Measurements from ENCODE around the gene EVA1A.
"Not testable (repeated sequence)": the region's sequence is repeated elsewhere in the genome, so short reads cannot be mapped to it uniquely, and the experiment has no call there.

The EVA1A gene

GRCh38 chr2:75516378-75517360, 44.1 kb downstream of the EVA1A start:
- DNase-seq = no peak

- no peak for DNase-seq
These were observed 45.0 kb downstream of the EVA1A start for GRCh38 chr2:75515584-75516368.

GRCh38 chr2:75513616-75514170, 47.0 kb downstream of the EVA1A start:
- DNase-seq = no peak

- no peak for DNase-seq
These were observed 48.1 kb downstream of the EVA1A start for GRCh38 chr2:75512455-75513212.

- no peak for DNase-seq
These were observed 54.5 kb downstream of the EVA1A start for GRCh38 chr2:75506101-75506697.

- DNase-seq = no peak
These were observed 55.7 kb downstream of the EVA1A start for GRCh38 chr2:75505012-75505411.

GRCh38 chr2:75503048-75503607, 57.6 kb downstream of the EVA1A start:
- DNase-seq = no peak

- no peak for DNase-seq
These were observed 60.1 kb downstream of the EVA1A start for GRCh38 chr2:75500633-75501032.

GRCh38 chr2:75499534-75499933, 61.2 kb downstream of the EVA1A start:
- no peak for DNase-seq

- no peak for DNase-seq
These were observed 61.8 kb downstream of the EVA1A start for GRCh38 chr2:75498907-75499306.

GRCh38 chr2:75497256-75497655, 63.5 kb downstream of the EVA1A start:
- no peak for DNase-seq

GRCh38 chr2:75495862-75496261, 64.9 kb downstream of the EVA1A start:
- no peak for DNase-seq

GRCh38 chr2:75494137-75494769, 66.5 kb downstream of the EVA1A start:
- no peak for DNase-seq

GRCh38 chr2:75493230-75493629, 67.5 kb downstream of the EVA1A start:
- DNase-seq = no peak

GRCh38 chr2:75491129-75491753, 69.5 kb downstream of the EVA1A start:
- no peak for DNase-seq

GRCh38 chr2:75489721-75490120, 71.0 kb downstream of the EVA1A start:
- DNase-seq = no peak

GRCh38 chr2:75488157-75488556, 72.6 kb downstream of the EVA1A start:
- DNase-seq = no peak

- DNase-seq = not testable (repeated sequence)
These were observed 74.0 kb downstream of the EVA1A start for GRCh38 chr2:75486735-75487134.

- no peak for DNase-seq
These were observed 75.9 kb downstream of the EVA1A start for GRCh38 chr2:75484840-75485239.

GRCh38 chr2:75483878-75484277, 76.9 kb downstream of the EVA1A start:
- DNase-seq = no peak

- DNase-seq = no peak
These were observed 78.3 kb downstream of the EVA1A start for GRCh38 chr2:75482398-75482797.
